Measurements from ENCODE around the gene COL21A1. TPM values are rescaled to one million over a fixed set of nuclear protein-coding genes. Genes with fewer than 3 reads are reported as not detected.

Gene COL21A1
- total RNA-seq, 2 donors from 2014 or later = 9.7 to 13.2 TPM

GRCh38 chr6:56079751-56080540 lies 167.4 kb downstream of the COL21A1 start:
- intact Hi-C loops (cut with DNase I) = no loop called here
- DNase-seq (ENCODE audit: low spot score) = no peak

GRCh38 chr6:56076033-56076432 lies 171.3 kb downstream of the COL21A1 start:
- intact Hi-C loops (cut with DNase I) = no loop called here
- no peak for DNase-seq (ENCODE audit: low spot score)

- intact Hi-C loops (cut with DNase I) = no loop called here
- no peak for DNase-seq (ENCODE audit: low spot score)
Observed at GRCh38 chr6:56073761-56074160, 173.6 kb downstream of the COL21A1 start.

- intact Hi-C loops (cut with DNase I) = no loop called here
- DNase-seq (ENCODE audit: low spot score) = no peak
Observed at GRCh38 chr6:56073315-56073714, 174.1 kb downstream of the COL21A1 start.

GRCh38 chr6:56072856-56073255 lies 174.5 kb downstream of the COL21A1 start:
- no peak for DNase-seq (ENCODE audit: low spot score)
- intact Hi-C loops (cut with DNase I) = no loop called here

GRCh38 chr6:56065408-56065807 lies 182.0 kb downstream of the COL21A1 start:
- intact Hi-C loops (cut with DNase I) = no loop called here
- no peak for DNase-seq (ENCODE audit: low spot score)

GRCh38 chr6:56062836-56063235 lies 184.5 kb downstream of the COL21A1 start:
- DNase-seq (ENCODE audit: low spot score) = no peak
- intact Hi-C loops (cut with DNase I) = no loop called here

- intact Hi-C loops (cut with DNase I) = no loop called here
Observed at GRCh38 chr6:56058636-56059035, 188.7 kb downstream of the COL21A1 start.

GRCh38 chr6:56055081-56055704 lies 192.2 kb downstream of the COL21A1 start:
- intact Hi-C loops (cut with DNase I) = no loop called here
- DNase-seq (ENCODE audit: low spot score) = no peak

More at GRCh38 chr6:56058636-56059035, 188.7 kb downstream of the COL21A1 start:
- no peak for DNase-seq (ENCODE audit: low spot score)

- DNase-seq (ENCODE audit: low spot score) = no peak
- intact Hi-C loops (cut with DNase I) = no loop called here
Observed at GRCh38 chr6:56051202-56051598, 196.2 kb downstream of the COL21A1 start.

- DNase-seq (ENCODE audit: low spot score) = no peak
- intact Hi-C loops (cut with DNase I) = no loop called here
Observed at GRCh38 chr6:56050530-56051201, 196.7 kb downstream of the COL21A1 start.

GRCh38 chr6:56048601-56049000 lies 198.8 kb downstream of the COL21A1 start:
- intact Hi-C loops (cut with DNase I) = no loop called here
- no peak for DNase-seq (ENCODE audit: low spot score)

- no peak for DNase-seq (ENCODE audit: low spot score)
- intact Hi-C loops (cut with DNase I) = no loop called here
Observed at GRCh38 chr6:56047931-56048540, 199.3 kb downstream of the COL21A1 start.

- DNase-seq (ENCODE audit: low spot score) = peak; percentile 85
- intact Hi-C loops (cut with DNase I) = no loop called here
Observed at GRCh38 chr6:56046576-56046975, 200.8 kb downstream of the COL21A1 start.

GRCh38 chr6:56043761-56044160 lies 203.6 kb downstream of the COL21A1 start:
- intact Hi-C loops (cut with DNase I) = no loop called here
- DNase-seq (ENCODE audit: low spot score) = no peak

GRCh38 chr6:56043076-56043475 lies 204.3 kb downstream of the COL21A1 start:
- no peak for DNase-seq (ENCODE audit: low spot score)
- intact Hi-C loops (cut with DNase I) = no loop called here

GRCh38 chr6:56041591-56041990 lies 205.8 kb downstream of the COL21A1 start:
- DNase-seq (ENCODE audit: low spot score) = no peak
- intact Hi-C loops (cut with DNase I) = no loop called here

GRCh38 chr6:56040889-56041301 lies 206.5 kb downstream of the COL21A1 start:
- DNase-seq (ENCODE audit: low spot score) = no peak
- intact Hi-C loops (cut with DNase I) = no loop called here

- DNase-seq (ENCODE audit: low spot score) = no peak
- intact Hi-C loops (cut with DNase I) = no loop called here
Observed at GRCh38 chr6:56040223-56040622, 207.2 kb downstream of the COL21A1 start.

GRCh38 chr6:56038764-56039163 lies 208.6 kb downstream of the COL21A1 start:
- intact Hi-C loops (cut with DNase I) = no loop called here
- no peak for DNase-seq (ENCODE audit: low spot score)

Data from posterior vena cava (tissue), 2 donors.